ENCODE measurements around the gene ADISSP.

Gene ADISSP

DNA sequence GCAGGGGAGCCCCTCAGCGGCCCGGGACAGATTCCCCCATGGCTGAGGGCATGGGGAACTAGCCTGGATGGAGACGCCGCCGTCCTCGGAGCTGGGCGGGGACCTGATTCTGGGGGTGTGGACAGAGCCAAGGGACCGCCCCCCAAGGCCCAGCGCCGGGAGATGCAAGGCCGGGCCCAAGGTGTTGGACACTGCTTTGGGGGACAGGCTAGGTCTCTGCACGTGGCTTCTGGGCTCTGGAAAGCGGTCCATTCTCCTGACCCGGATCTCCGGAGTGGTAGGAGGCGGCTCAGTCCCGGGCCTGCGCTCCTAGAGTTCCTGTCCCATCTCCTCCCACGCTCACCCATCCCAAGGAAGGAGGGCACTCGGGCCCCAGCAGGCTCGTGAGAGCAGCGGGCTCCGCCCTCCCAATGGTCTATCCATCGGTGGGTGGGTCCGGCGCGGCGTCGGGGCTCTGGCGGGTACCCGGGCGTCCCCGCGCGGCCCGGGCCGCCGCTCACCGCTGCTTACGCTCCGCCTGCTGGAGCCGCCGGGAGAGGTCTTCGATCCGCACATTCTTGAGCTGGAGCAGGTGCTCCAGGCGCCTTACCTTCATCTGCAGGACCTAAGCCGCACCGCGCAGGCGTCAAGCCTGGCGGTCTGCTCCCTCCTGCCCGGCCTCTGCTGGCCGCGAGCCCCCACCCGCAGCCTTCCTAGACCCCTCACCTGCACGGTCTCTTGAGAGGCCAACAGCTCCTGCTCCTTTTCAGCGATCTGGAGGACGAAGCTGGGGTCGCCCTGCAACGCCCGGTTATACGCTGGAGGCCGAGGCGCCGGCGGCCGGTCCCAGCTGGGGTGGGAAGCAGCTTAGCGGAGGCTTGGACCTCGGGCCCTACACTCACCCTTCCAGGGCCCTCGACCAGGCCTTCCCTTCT is 10.4 kb upstream of the ADISSP start:
- Histone ChIP-seq H3K4me1 (ENCODE audit: control insufficient read depth, insufficient read depth, low read length) (peaks cover 14% of the 10 kb centered on the region), H3K27ac (ENCODE audit: low read depth, low read length) (no peak overlapping the region), H3K9me3 (ENCODE audit: control insufficient read depth, insufficient read depth, low read depth, low read length) (no peaks in the 10 kb centered on the region), H3K4me3 (ENCODE audit: low read depth, low read length) (peak overlapping the region; percentile 80), H3K9ac (ENCODE audit: low read length) (peak overlapping the region; percentile 9), H3K27me3 (ENCODE audit: control insufficient read depth, insufficient read depth, low read length) (peaks cover 63% of the 10 kb centered on the region), H3K36me3 (ENCODE audit: control insufficient read depth, insufficient read depth, low read length) (no peaks in the 10 kb centered on the region)

DNA sequence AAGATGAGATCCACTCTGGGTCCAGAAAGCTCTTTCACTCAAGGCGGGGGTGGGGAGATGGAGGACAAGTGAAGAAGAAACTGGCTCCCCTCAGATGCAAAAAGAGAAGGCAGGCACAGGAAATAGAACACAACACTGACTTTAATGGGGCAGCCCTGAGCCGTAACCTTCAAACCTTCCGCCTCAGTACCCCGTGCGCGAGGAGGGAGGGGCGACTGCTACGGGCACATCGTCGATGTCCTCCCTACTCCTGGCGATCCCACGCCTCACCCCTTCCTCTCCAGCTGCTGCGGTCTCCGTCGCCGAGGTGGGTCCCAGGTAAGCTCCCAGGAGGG is 9.8 kb upstream of the ADISSP start:
- Histone ChIP-seq H3K27me3 (ENCODE audit: control insufficient read depth, insufficient read depth, low read length) (peaks cover 63% of the 10 kb centered on the region), H3K4me1 (ENCODE audit: control insufficient read depth, insufficient read depth, low read length) (peaks cover 14% of the 10 kb centered on the region), H3K27ac (ENCODE audit: low read depth, low read length) (no peak overlapping the region), H3K36me3 (ENCODE audit: control insufficient read depth, insufficient read depth, low read length) (no peaks in the 10 kb centered on the region), H3K9ac (ENCODE audit: low read length) (peak overlapping the region; percentile 9), H3K4me3 (ENCODE audit: low read depth, low read length) (peak overlapping the region; percentile 80), H3K9me3 (ENCODE audit: control insufficient read depth, insufficient read depth, low read depth, low read length) (no peaks in the 10 kb centered on the region)

DNA sequence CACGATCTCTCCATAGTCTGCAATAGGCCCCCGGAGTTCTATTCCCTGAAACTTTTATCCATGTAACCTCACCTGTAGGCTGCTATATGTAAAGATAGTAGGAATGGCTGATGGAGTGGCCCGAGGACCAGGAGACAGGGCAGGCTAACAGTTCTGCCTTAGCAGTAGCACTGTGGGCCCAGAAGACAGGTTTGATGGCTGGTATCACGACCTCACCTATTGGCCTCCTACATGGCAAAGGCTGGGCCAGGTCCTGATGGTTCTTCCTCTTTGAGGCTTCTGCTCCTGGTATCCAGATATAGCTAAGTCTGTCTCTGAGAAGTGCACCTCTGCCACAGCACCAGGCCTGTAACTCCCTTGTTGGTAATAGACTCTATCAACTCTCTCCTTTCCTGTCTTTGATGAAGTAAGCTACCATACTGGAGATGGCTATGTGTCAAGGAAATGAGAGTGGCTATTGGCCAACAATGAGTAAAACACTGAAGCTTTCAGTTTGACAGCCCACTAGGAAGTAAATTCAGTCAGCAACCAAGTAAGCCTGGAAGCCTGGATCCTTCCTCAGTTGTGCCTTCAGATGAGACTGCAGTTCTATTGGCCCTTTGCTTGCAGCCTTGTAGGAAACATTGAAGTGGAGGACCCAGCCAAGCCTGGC is 8.0 kb upstream of the ADISSP start:
- Histone ChIP-seq H3K9me3 (ENCODE audit: control insufficient read depth, insufficient read depth, low read depth, low read length) (no peaks in the 10 kb centered on the region), H3K27ac (ENCODE audit: low read depth, low read length) (no peak overlapping the region), H3K4me1 (ENCODE audit: control insufficient read depth, insufficient read depth, low read length) (peaks cover 14% of the 10 kb centered on the region), H3K36me3 (ENCODE audit: control insufficient read depth, insufficient read depth, low read length) (no peaks in the 10 kb centered on the region), H3K4me3 (ENCODE audit: low read depth, low read length) (no peak overlapping the region), H3K9ac (ENCODE audit: low read length) (no peak overlapping the region), H3K27me3 (ENCODE audit: control insufficient read depth, insufficient read depth, low read length) (peaks cover 57% of the 10 kb centered on the region)

DNA sequence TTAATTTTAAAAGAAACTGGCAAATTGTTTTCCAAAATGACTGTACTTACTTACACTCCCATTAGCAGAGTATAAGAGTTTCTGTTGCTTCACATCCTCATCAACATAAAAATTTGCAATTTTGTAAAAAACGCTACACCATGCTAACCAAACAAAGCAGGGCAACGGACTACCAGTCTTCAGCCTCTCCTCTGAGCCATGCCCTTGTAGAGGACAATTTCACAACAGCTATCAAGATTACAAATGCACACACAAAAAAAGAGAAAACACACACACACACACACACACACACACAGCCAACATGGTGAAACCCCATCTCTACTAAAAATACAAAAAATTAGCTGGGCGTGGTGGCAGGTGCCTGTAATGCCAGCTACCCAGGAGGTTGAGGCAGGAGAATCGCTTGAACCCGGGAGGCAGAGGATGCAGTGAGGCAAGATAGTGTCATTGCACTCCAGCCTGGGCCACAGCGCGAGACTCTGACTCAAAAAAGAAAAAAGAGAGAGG is 4.1 kb upstream of the ADISSP start:
- peaks cover 6% of the 10 kb centered on the region for H3K4me1 ChIP-seq (ENCODE audit: control insufficient read depth, insufficient read depth, low read length)
- H3K9me3 ChIP-seq (ENCODE audit: control insufficient read depth, insufficient read depth, low read depth, low read length): no peaks in the 10 kb centered on the region
- H3K36me3 ChIP-seq (ENCODE audit: control insufficient read depth, insufficient read depth, low read length): no peaks in the 10 kb centered on the region
- H3K27ac ChIP-seq (ENCODE audit: low read depth, low read length): no peak overlapping the region
- no peak overlapping the region for H3K9ac ChIP-seq (ENCODE audit: low read length)
- peaks cover 17% of the 10 kb centered on the region for H3K27me3 ChIP-seq (ENCODE audit: control insufficient read depth, insufficient read depth, low read length)
- H3K4me3 ChIP-seq (ENCODE audit: low read depth, low read length): no peak overlapping the region

DNA sequence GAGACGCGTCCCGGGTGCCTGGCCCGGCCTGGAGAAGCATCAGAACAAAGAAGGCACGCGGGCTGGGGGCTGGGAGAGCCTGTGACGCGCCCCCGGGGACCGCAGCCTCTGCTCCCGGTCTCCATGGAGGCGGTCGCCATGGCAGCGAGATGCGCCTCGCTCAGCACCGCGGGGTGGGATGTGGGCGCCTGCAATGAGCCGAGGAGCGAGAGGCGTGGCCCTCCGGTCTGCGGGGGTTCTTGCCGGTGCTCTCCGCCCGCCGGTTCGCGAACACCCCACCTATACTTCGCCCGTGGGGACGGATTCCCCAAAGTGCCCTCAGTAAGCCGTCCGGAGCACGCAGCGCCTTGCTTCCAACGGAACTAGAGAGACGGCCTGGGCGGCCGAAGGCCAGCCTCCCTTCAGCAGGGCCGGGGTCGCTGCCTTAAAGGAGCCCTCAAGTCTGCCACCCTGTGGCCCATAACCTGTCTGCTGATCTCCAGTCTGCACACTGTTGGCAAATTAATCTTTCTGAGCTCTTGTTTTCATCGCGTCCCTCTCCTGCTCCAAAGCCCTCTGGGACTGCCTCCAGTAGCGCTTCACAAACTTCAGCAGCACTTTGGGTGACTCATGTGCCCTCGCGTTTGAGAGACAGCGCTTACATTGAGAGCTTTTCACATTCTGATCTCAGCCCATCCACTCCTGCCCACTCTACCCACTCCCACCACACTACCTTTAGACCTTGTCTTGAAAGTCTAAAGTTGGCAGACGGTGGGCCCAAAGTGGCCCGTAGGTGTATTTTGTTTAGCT is 983 bp upstream of the ADISSP start:
- peaks cover 13% of the 10 kb centered on the region for H3K4me1 ChIP-seq (ENCODE audit: control insufficient read depth, insufficient read depth, low read length)
- peak overlapping the region; percentile 79 for H3K9ac ChIP-seq (ENCODE audit: low read length)
- H3K27me3 ChIP-seq (ENCODE audit: control insufficient read depth, insufficient read depth, low read length): no peaks in the 10 kb centered on the region
- H3K9me3 ChIP-seq (ENCODE audit: control insufficient read depth, insufficient read depth, low read depth, low read length): no peaks in the 10 kb centered on the region
- H3K36me3 ChIP-seq (ENCODE audit: control insufficient read depth, insufficient read depth, low read length): no peaks in the 10 kb centered on the region
- peak overlapping the region; percentile 96 for H3K4me3 ChIP-seq (ENCODE audit: low read depth, low read length)
- no peak overlapping the region for H3K27ac ChIP-seq (ENCODE audit: low read depth, low read length)

DNA sequence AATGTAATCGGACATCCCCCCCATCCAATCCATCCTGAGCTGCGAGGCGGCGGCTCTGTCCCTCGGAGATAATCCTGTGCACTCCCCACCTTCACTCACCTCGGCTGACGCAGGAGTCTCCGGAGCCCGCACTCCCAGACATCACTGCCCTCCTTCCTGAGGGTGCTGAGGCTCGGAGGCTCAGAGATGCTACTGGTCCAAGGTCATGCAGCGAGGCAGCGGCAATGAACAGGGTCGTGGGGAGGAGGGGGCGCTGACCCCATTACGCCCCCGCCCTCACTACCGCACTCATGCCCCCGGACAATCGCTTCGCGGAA is 485 bp downstream of the ADISSP start:
- Histone ChIP-seq H3K4me3 (ENCODE audit: low read depth, low read length) (peak overlapping the region; percentile 96), H3K27me3 (ENCODE audit: control insufficient read depth, insufficient read depth, low read length) (no peaks in the 10 kb centered on the region), H3K27ac (ENCODE audit: low read depth, low read length) (no peak overlapping the region), H3K9ac (ENCODE audit: low read length) (peak overlapping the region; percentile 61), H3K4me1 (ENCODE audit: control insufficient read depth, insufficient read depth, low read length) (peaks cover 13% of the 10 kb centered on the region), H3K9me3 (ENCODE audit: control insufficient read depth, insufficient read depth, low read depth, low read length) (no peaks in the 10 kb centered on the region), H3K36me3 (ENCODE audit: control insufficient read depth, insufficient read depth, low read length) (no peaks in the 10 kb centered on the region)

DNA sequence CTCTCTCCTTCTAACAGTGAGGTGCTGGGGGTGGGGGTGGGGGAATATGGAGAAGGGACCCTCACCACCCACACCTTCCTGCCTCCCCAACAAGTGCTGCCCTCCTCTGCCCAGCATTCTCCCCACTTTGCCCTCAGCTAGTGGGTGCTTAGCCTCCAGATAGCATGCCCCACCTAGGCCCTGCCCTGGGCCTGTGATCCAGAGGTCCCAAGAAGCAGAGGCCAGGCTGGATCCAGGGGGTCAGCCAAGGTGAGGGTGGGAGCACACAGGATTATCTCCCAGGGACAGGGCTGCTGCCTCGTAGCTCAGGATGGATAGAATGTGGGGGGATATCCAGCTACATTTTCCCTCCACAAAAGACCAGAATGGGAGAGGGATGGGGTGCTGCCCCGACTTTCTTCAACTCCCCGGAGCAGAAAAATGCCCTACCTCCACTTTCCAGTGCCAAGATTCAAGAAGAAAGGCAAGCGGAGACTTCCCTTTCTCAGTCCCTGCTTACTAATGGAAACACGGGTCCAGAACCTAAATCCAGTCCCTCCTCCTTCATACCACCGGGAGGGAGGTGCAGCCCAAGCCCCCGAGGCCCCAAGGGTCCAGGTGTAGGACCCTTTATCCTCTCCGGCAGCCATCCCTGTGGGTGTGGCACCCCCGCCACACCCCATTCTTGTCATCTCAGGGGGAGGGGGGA is 987 bp downstream of the ADISSP start:
- Histone ChIP-seq H3K27ac (ENCODE audit: low read depth, low read length) (no peak overlapping the region), H3K4me3 (ENCODE audit: low read depth, low read length) (peak overlapping the region; percentile 96), H3K9ac (ENCODE audit: low read length) (peak overlapping the region; percentile 61)

DNA sequence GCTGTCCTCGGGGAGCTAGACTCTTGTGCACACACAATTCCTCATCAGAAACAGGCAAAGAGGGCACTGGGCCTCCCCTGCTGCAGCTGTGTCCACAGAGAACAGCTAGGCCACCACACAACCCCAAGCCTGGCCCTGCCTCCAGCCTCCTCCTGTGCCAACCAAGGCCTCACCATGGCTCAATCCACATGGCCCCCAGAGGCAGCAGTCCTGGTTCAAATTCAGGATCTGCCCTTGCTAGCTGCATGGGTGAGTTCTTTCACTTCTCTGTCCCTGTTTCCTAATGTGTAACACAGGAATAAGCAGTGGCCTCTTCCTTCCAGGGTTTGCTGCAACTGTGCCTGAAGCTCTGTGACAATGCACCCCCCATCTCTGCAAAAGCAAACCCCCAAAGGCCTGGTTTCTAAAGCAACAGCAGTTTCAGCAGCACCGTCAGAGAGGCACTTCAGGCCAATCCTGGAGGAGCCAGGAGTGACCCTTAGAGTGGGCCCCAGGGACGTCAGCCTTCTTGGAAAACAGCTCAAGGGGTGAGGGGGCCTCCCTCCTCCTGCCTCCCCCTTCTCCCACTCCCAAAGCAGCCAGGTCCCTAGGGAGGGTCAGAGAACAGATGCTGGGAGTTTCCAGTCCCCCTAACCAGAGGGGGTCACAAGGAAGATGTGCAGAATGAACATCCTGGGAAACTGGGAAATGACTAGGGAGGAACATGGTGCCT is 2.2 kb downstream of the ADISSP start:
- Histone ChIP-seq H3K4me1 (ENCODE audit: control insufficient read depth, insufficient read depth, low read length) (peaks cover 17% of the 10 kb centered on the region), H3K36me3 (ENCODE audit: control insufficient read depth, insufficient read depth, low read length) (peaks cover 5% of the 10 kb centered on the region; the same call in 1 of the 2 replicates), H3K27ac (ENCODE audit: low read depth, low read length) (no peak overlapping the region), H3K9me3 (ENCODE audit: control insufficient read depth, insufficient read depth, low read depth, low read length) (no peaks in the 10 kb centered on the region), H3K27me3 (ENCODE audit: control insufficient read depth, insufficient read depth, low read length) (no peaks in the 10 kb centered on the region), H3K9ac (ENCODE audit: low read length) (no peak overlapping the region), H3K4me3 (ENCODE audit: low read depth, low read length) (no peak overlapping the region)

More for the DNA sequence above, 987 bp downstream of the ADISSP start:
- no peaks in the 10 kb centered on the region for H3K27me3 ChIP-seq (ENCODE audit: control insufficient read depth, insufficient read depth, low read length)
- H3K4me1 ChIP-seq (ENCODE audit: control insufficient read depth, insufficient read depth, low read length): peaks cover 13% of the 10 kb centered on the region
- peaks cover 4% of the 10 kb centered on the region; the same call in 1 of the 2 replicates for H3K36me3 ChIP-seq (ENCODE audit: control insufficient read depth, insufficient read depth, low read length)
- H3K9me3 ChIP-seq (ENCODE audit: control insufficient read depth, insufficient read depth, low read depth, low read length): no peaks in the 10 kb centered on the region

DNA sequence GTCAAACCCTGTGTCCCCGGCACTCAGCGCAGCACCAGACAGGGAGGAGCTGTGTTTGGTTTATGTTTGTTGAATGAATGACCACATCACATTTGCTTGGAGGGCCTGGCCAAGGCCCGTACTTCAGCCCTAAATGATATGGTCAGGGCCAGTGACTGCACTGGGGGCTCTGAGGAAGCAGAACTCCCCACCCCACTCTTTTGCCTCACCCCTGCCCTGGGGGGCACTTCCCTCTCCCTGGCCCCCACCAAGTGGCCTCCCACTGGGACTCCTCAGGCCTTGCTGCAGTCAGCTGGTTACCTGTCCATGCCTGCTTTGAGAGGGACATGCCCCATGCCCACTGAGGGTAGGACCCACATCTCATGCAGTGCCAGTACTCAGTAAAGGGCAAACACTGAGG is 2.9 kb downstream of the ADISSP start:
- H3K9ac ChIP-seq (ENCODE audit: low read length): no peak overlapping the region
- H3K4me1 ChIP-seq (ENCODE audit: control insufficient read depth, insufficient read depth, low read length): peaks cover 17% of the 10 kb centered on the region
- H3K9me3 ChIP-seq (ENCODE audit: control insufficient read depth, insufficient read depth, low read depth, low read length): no peaks in the 10 kb centered on the region
- H3K27me3 ChIP-seq (ENCODE audit: control insufficient read depth, insufficient read depth, low read length): no peaks in the 10 kb centered on the region
- peaks cover 9% of the 10 kb centered on the region for H3K36me3 ChIP-seq (ENCODE audit: control insufficient read depth, insufficient read depth, low read length)
- no peak overlapping the region for H3K27ac ChIP-seq (ENCODE audit: low read depth, low read length)
- H3K4me3 ChIP-seq (ENCODE audit: low read depth, low read length): no peak overlapping the region

Measured in HUES6 (cell line).